ENCODE results near the gene TRAPPC6A. TPM values are rescaled to one million over a fixed set of nuclear protein-coding genes. Genes with fewer than 3 reads are reported as not detected.

The TRAPPC6A gene
- total and polyA plus RNA-seq, 2 of the 13 experiments (the other 11 are each of a cell fraction or from before 2014, with no cell fraction given), result 6.5 to 21.0 TPM

DNA sequence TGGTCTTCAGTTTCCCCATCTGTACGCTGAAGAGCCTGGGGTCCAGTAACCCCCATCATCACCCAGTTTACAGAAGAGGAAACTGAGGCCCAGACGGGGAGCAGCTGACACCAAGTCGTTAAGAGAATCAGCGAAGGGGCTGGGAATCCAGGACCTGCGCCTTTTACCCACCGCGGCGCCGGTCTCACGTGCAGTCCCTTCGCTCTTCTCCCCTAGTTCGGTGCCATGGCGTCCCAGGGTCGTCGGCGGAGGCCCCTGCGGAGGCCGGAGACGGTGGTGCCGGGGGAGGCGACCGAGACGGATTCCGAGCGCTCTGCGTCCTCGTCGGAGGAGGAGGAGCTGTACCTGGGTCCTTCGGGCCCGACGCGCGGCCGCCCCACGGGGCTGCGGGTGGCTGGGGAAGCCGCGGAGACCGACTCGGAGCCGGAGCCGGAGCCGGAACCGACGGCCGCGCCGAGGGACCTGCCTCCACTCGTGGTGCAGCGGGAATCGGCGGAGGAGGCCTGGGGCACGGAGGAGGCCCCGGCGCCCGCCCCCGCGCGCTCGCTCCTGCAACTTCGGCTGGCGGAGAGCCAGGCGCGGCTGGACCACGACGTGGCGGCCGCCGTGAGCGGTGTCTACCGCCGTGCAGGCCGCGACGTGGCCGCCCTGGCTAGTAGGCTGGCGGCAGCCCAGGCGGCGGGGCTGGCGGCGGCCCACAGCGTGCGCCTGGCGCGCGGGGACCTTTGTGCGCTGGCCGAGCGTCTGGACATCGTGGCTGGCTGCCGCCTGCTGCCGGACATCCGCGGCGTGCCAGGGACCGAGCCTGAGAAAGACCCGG lies 1.2 kb upstream of the TRAPPC6A start (continued):
- TF ChIP-seq HES4 (CRISPR knock-in tag; IDR thresholded peaks at IDR 0.05; ENCODE audit: borderline replicate concordance) (no peak), MTA3 (CRISPR knock-in tag; IDR thresholded peaks at IDR 0.05) (no peak), SUZ12 (IDR thresholded peaks at IDR 0.05; ENCODE audit: low read depth, low read length) (no peak), HOXA7 (CRISPR knock-in tag; IDR thresholded peaks at IDR 0.05) (no peak), ATRX (CRISPR knock-in tag; IDR thresholded peaks at IDR 0.05; ENCODE audit: borderline replicate concordance) (no peak), ATAD3A (CRISPR knock-in tag; IDR thresholded peaks at IDR 0.05) (no peak)

DNA sequence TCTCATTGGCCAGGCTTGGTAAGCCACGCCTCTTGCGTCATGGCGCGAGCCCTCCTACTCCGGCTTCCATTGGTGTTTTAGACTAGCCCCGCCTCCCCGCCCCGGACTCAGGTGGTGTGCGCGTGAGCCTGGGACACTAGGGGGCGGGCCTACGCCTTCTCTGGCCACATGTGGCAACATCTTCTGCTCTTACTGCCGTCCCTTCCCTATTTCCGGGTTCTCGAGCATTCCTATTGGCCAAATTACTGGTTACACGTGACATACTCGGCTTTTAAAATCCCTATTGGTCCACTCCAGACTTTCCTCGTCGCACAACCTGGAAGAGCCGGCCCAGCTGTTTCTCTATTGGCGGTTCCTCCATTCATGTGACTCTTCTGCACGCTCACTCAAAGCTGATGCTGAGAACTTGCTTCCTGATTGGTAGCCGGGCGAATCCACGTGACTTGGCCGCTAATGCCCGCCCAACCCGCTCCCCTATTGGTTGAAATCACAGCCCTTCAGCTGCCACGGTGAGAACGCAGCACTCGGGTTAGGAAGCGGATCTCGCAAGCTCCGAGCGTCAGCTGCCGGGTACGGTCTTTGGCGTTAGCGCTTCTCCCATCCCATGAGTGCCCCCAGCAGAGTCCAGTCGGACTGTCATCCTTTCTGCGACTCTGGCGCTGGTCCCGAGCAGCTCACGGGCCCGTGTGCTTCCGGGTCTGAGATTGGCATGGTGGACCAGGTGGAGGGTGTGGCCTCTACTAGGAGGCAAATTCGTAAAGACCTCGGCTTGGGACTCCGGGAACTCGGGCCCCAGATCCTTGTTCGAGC lies 430 bp upstream of the TRAPPC6A start, which contains the start of gene BLOC1S3:
Gene BLOC1S3, plus strand, starts transcription at position 523 of the 810 bp plus-strand sequence. CDS start 513 bp downstream, outside the sequence.
- POLR2A ChIA-PET, result interaction anchor here (0.8 to 3.4 kb wide), 17 partner anchors 9 to 291 kb away, joined by 3 to 29 read pairs (median 5); partner anchors contain the start of genes CLASRP, ERCC2, GEMIN7 and PPP1R37
- BruUV-seq (replicated peaks), result no TSS peak
- TF ChIP-seq, protein P1, sequence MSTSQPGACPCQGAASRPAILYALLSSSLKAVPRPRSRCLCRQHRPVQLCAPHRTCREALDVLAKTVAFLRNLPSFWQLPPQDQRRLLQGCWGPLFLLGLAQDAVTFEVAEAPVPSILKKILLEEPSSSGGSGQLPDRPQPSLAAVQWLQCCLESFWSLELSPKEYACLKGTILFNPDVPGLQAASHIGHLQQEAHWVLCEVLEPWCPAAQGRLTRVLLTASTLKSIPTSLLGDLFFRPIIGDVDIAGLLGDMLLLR (CRISPR knock-in tag; IDR thresholded peaks at IDR 0.05), result no peak; the same call in 1 of the 2 replicates
- TF ChIP-seq ZNF652 (CRISPR knock-in tag; IDR thresholded peaks at IDR 0.05; ENCODE audit: borderline replicate concordance, low read depth) (no peak), NONO (IDR thresholded peaks at IDR 0.05) (no peak), NONO (CRISPR knock-in tag; conservative IDR thresholded peaks at IDR 0.05) (0 out of 2 replicates have a peak, but pooled peaks have one; percentile 7), ZNF691 (CRISPR knock-in tag; IDR thresholded peaks at IDR 0.05; ENCODE audit: borderline replicate concordance, low read depth) (0 out of 2 replicates have a peak, but pooled peaks have one; percentile 21), GPN1 (CRISPR knock-in tag; IDR thresholded peaks at IDR 0.05; ENCODE audit: borderline replicate concordance) (no peak), ATF7-NPFF (CRISPR knock-in tag; IDR thresholded peaks at IDR 0.05; ENCODE audit: low read depth) (peak; percentile 10; the same call in 1 of the 2 replicates), MIXL1 (CRISPR knock-in tag; IDR thresholded peaks at IDR 0.05) (0 out of 2 replicates have a peak, but pooled peaks have one; percentile 7), SRSF4 (IDR thresholded peaks at IDR 0.05; ENCODE audit: low read depth, low read length, poor library complexity, severe bottlenecking) (no peak)
- TF ChIP-seq, protein P2, sequence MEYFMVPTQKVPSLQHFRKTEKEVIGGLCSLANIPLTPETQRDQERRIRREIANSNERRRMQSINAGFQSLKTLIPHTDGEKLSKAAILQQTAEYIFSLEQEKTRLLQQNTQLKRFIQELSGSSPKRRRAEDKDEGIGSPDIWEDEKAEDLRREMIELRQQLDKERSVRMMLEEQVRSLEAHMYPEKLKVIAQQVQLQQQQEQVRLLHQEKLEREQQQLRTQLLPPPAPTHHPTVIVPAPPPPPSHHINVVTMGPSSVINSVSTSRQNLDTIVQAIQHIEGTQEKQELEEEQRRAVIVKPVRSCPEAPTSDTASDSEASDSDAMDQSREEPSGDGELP (IDR thresholded peaks at IDR 0.05; ENCODE audit: borderline replicate concordance, low read depth), result peak; percentile 55
- TF ChIP-seq, protein P3, sequence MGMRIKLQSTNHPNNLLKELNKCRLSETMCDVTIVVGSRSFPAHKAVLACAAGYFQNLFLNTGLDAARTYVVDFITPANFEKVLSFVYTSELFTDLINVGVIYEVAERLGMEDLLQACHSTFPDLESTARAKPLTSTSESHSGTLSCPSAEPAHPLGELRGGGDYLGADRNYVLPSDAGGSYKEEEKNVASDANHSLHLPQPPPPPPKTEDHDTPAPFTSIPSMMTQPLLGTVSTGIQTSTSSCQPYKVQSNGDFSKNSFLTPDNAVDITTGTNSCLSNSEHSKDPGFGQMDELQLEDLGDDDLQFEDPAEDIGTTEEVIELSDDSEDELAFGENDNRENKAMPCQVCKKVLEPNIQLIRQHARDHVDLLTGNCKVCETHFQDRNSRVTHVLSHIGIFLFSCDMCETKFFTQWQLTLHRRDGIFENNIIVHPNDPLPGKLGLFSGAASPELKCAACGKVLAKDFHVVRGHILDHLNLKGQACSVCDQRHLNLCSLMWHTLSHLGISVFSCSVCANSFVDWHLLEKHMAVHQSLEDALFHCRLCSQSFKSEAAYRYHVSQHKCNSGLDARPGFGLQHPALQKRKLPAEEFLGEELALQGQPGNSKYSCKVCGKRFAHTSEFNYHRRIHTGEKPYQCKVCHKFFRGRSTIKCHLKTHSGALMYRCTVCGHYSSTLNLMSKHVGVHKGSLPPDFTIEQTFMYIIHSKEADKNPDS (CRISPR knock-in tag; IDR thresholded peaks at IDR 0.05), result no peak

More for the DNA sequence above, 430 bp upstream of the TRAPPC6A start, which contains the start of gene BLOC1S3:
- peak; percentile 86 for ATAC-seq
- peak; percentile 100 for FAIRE-seq
- H3K79me2 ChIP-seq (ENCODE audit: insufficient read depth, low read length), result peaks cover 17% of the 10 kb centered on the region
- H3K27me3 ChIP-seq (ENCODE audit: control insufficient read depth in 1 of 2, insufficient read depth in 2 of 2, low read length in 2 of 2), result no peaks in the 10 kb centered on the region; a peak in 1 of 5 replicates
- 1% methylated on average over 43 of the region's 51 CpGs for WGBS (ENCODE audit: low lambda C conversion rate)
- H2AFZ ChIP-seq (ENCODE audit: low read length), result no peak within 1 kb of the TSS
- CTCF ChIA-PET (ENCODE audit: low intra/inter-chr PET ratio, low total read pairs), result no interaction called here
- peak within 1 kb of the TSS; percentile 76 for H3K4me2 ChIP-seq (ENCODE audit: low read depth, low read length)
- intact Hi-C loops (cut with micrococcal nuclease; ENCODE audit: unreplicated experiment) (no loop called here), in situ Hi-C loops (cut with HindIII; ENCODE audit: extremely low pct_ligation_motif_present, low pct_unique_long_range_greater_than_20kb) (no loop called here)
- peak within 1 kb of the TSS; percentile 79 for H3K27ac ChIP-seq (ENCODE audit: extremely low read length, insufficient read depth, low read length)
- H3K9ac ChIP-seq (ENCODE audit: insufficient read depth, low read depth, low read length), result peak within 1 kb of the TSS; percentile 83
- no peaks in the 10 kb centered on the region for H4K20me1 ChIP-seq (ENCODE audit: insufficient read depth, low read length)
- peak; percentile 100 for DNase-seq (ENCODE audit: low spot score)
- H3K9me3 ChIP-seq (ENCODE audit: low read length), result no peaks in the 10 kb centered on the region
- H3K36me3 ChIP-seq (replicated peaks in 1 of 2; ENCODE audit: control insufficient read depth in 1 of 2, insufficient read depth in 2 of 2, low read length in 2 of 2), result no peaks in the 10 kb centered on the region
- peak within 1 kb of the TSS; percentile 76 to 92 (median 87) for H3K4me3 ChIP-seq (replicated peaks in 1 of 3; ENCODE audit: insufficient read depth in 1 of 3, low read depth in 2 of 3, low read length in 3 of 3)
- H3K4me1 ChIP-seq (ENCODE audit: insufficient read depth, low read length), result peaks cover 46% of the 10 kb centered on the region

All from HepG2 (cell line).